ENCODE data around the gene WWOX. TPM values are rescaled to one million over a fixed set of nuclear protein-coding genes. Genes with fewer than 3 reads are reported as not detected.

WWOX gene
- total and polyA plus RNA-seq, 2 of the 8 experiments (the other 6 are each of a cell fraction or from before 2014, with no cell fraction given), result 5.4 to 16.7 TPM

- CTCF ChIA-PET (ENCODE audit: partially characterized antibody), result interaction anchor here (0.5 to 2.0 kb wide), 13 partner anchors 11 to 112 kb away, joined by 3 to 6 read pairs (median 4); no protein-coding TSS in a partner anchor
- Histone ChIP-seq H3K4ac (replicated peaks; ENCODE audit: insufficient read length, low read depth, low read length) (no peak overlapping the region), H3K9me3 (ENCODE audit: insufficient read depth in 2 of 2, low read depth in 1 of 2, low read length in 1 of 2) (no peaks in the 10 kb centered on the region), H3K9ac (replicated peaks in 1 of 4; ENCODE audit: extremely low read depth in 1 of 4, low read depth in 3 of 4, low read length in 3 of 4) (no peak overlapping the region), H3K23me2 (ENCODE audit: low read depth, low read length) (no peaks in the 10 kb centered on the region), H2AK5ac (ENCODE audit: low read depth, low read length) (no peak overlapping the region), H3K79me1 (ENCODE audit: low read depth, low read length) (no peaks in the 10 kb centered on the region), H4K8ac (ENCODE audit: extremely low read depth, insufficient read depth, low read length) (no peak overlapping the region), H4K5ac (ENCODE audit: insufficient read length, low read depth, low read length) (no peak overlapping the region), H2AFZ (ENCODE audit: low read length) (no peak overlapping the region), H2BK5ac (ENCODE audit: low read depth, low read length) (0 out of 2 replicates have a peak overlapping the region, but pooled peaks have one; percentile 35), H3K36me3 (ENCODE audit: control insufficient read depth in 2 of 4, insufficient read depth in 4 of 4, low read length in 3 of 4) (no peaks in the 10 kb centered on the region), H3K4me2 (ENCODE audit: insufficient read depth in 1 of 2, low read depth in 2 of 2, low read length in 2 of 2) (no peak overlapping the region), H2BK20ac (ENCODE audit: low read length) (no peak overlapping the region), H4K91ac (replicated peaks; ENCODE audit: insufficient read length, low read length) (no peak overlapping the region), H2BK15ac (ENCODE audit: low read length) (no peak overlapping the region), H3K56ac (replicated peaks; ENCODE audit: insufficient read length, low read depth, low read length) (no peak overlapping the region), H3K27ac (ENCODE audit: low read depth, low read length) (no peak overlapping the region), H3K4me3 (ENCODE audit: extremely low read depth in 1 of 4, insufficient read depth in 2 of 4, low read depth in 3 of 4, low read length in 4 of 4) (no peak overlapping the region), H3K27me3 (replicated peaks in 1 of 4; ENCODE audit: control insufficient read depth in 3 of 4, extremely low read depth in 1 of 4, insufficient read depth in 3 of 4, low read length in 3 of 4) (no peaks in the 10 kb centered on the region), H3K4me1 (replicated peaks in 1 of 4; ENCODE audit: control insufficient read depth in 3 of 4, insufficient read depth in 4 of 4, low read length in 3 of 4) (no peaks in the 10 kb centered on the region; a peak in 1 of 7 replicates), H3K79me2 (ENCODE audit: control insufficient read depth in 1 of 2, insufficient read depth in 2 of 2, low read length in 2 of 2) (no peaks in the 10 kb centered on the region), H2BK12ac (ENCODE audit: low read depth, low read length) (no peak overlapping the region), H2BK120ac (replicated peaks; ENCODE audit: low read depth, low read length) (no peak overlapping the region), H4K20me1 (replicated peaks in 1 of 2; ENCODE audit: control insufficient read depth in 1 of 2, insufficient read depth in 2 of 2, low read length in 2 of 2) (no peaks in the 10 kb centered on the region), H3K18ac (ENCODE audit: extremely low read depth, low read length) (no peak overlapping the region), H3K14ac (ENCODE audit: insufficient read length) (no peak overlapping the region), H3K23ac (ENCODE audit: insufficient read length) (no peak overlapping the region)
- POLR2A ChIA-PET (ENCODE audit: partially characterized antibody), result no interaction called here
- FAIRE-seq (peak; percentile 90), DNase-seq (ENCODE audit: low read depth in 1 of 2, low spot score in 2 of 2) (peak; percentile 62 to 91)
- TF ChIP-seq CTCF (IDR thresholded peaks at IDR 0.05; ENCODE audit: control extremely low read depth in 1 of 3, insufficient read depth in 1 of 3, low read depth in 1 of 3, low read length in 3 of 3) (peak; percentile 85 to 91 (median 91)), RAD21 (IDR thresholded peaks at IDR 0.05 in 1 of 2, conservative IDR thresholded peaks at IDR 0.05 in 1 of 2; ENCODE audit: low read depth in 2 of 2, low read length in 2 of 2) (peak; percentile 76), JUND (IDR thresholded peaks at IDR 0.05; ENCODE audit: low read length) (no peak)
- WGBS, 2 experiments (ENCODE audit: extremely low coverage in 1 of 2, insufficient coverage in 1 of 2, insufficient read length in 1 of 2, insufficient replicate concordance in 2 of 2, low coverage in 1 of 2, low lambda C conversion rate in 2 of 2, missing lambda C conversion rate in 1 of 2), result 44% methylated on average over 9 of the region's 9 CpGs; no CpG with 5 or more reads in 1 of the 2 experiments
These were observed 135.8 kb downstream of the WWOX start for GRCh38 chr16:78235168-78235800.

Measured in H1 (cell line).